Measurements from ENCODE around the gene OTOG.

- TF ChIP-seq CTCF (IDR thresholded peaks at IDR 0.05) (peak; percentile 92), EZH2 (IDR thresholded peaks at IDR 0.05) (no peak), EZH2phosphoT487 (IDR thresholded peaks at IDR 0.05) (no peak)
These were observed 42.5 kb upstream of the OTOG start for GRCh38 chr11:17504330-17505107.

All from neural progenitor cell (in vitro differentiated cells).